T-helper 1 cell (primary cell): ENCODE data around the gene FAM161A.
"Not testable (repeated sequence)": the region's sequence is repeated elsewhere in the genome, so short reads cannot be mapped to it uniquely, and the experiment has no call there.

ENCODE experiments used
- DNase-seq, 5 donors: peaks; one replicate each; pipeline ENCODE4 v3.0.0-alpha.2; 2012 to 2020

The FAM161A gene

GRCh38 chr2:61833971-61834370 is 19.9 kb downstream of the FAM161A start:
- DNase-seq: no peak

- no peak for DNase-seq
These were observed 21.5 kb downstream of the FAM161A start for GRCh38 chr2:61832183-61832841.

GRCh38 chr2:61822255-61822654 is 31.6 kb downstream of the FAM161A start:
- DNase-seq: no peak

GRCh38 chr2:61816480-61817355 is 37.1 kb downstream of the FAM161A start:
- no peak for DNase-seq

GRCh38 chr2:61814539-61815160 is 39.2 kb downstream of the FAM161A start:
- DNase-seq: no peak

- DNase-seq: not testable (repeated sequence)
These were observed 40.5 kb downstream of the FAM161A start for GRCh38 chr2:61813314-61813713.

- no peak for DNase-seq
These were observed 42.0 kb downstream of the FAM161A start for GRCh38 chr2:61811821-61812220.

GRCh38 chr2:61810203-61810602 is 43.7 kb downstream of the FAM161A start:
- DNase-seq: not testable (repeated sequence)

- DNase-seq: not testable (repeated sequence)
These were observed 45.2 kb downstream of the FAM161A start for GRCh38 chr2:61808693-61809092.

GRCh38 chr2:61807036-61807757 is 46.7 kb downstream of the FAM161A start:
- peak in 1 of 5 donors; percentile 19 for DNase-seq

- DNase-seq: no peak
These were observed 51.3 kb downstream of the FAM161A start for GRCh38 chr2:61802548-61802947.

- DNase-seq: no peak
These were observed 54.8 kb downstream of the FAM161A start for GRCh38 chr2:61799099-61799498.

- DNase-seq: not testable (repeated sequence)
These were observed 56.4 kb downstream of the FAM161A start for GRCh38 chr2:61797446-61797845.

- no peak for DNase-seq
These were observed 58.5 kb downstream of the FAM161A start for GRCh38 chr2:61795408-61795807.

- peak; percentile 33 to 69 (median 54) for DNase-seq
These were observed 60.4 kb downstream of the FAM161A start for GRCh38 chr2:61793389-61793836.

GRCh38 chr2:61792355-61792890 is 61.4 kb downstream of the FAM161A start:
- DNase-seq: no peak

- no peak for DNase-seq
These were observed 63.9 kb downstream of the FAM161A start for GRCh38 chr2:61789807-61790602.

GRCh38 chr2:61787941-61788563 is 65.8 kb downstream of the FAM161A start:
- DNase-seq: no peak

GRCh38 chr2:61786876-61787275 is 67.0 kb downstream of the FAM161A start:
- no peak for DNase-seq

- no peak for DNase-seq
These were observed 68.3 kb downstream of the FAM161A start for GRCh38 chr2:61785583-61785982.

GRCh38 chr2:61784643-61785042 is 69.2 kb downstream of the FAM161A start:
- no peak for DNase-seq
